Measurements from ENCODE around the gene MORN1.
"Not testable (repeated sequence)": the region's sequence is repeated elsewhere in the genome, so short reads cannot be mapped to it uniquely, and the experiment has no call there.

MORN1 gene

GRCh38 chr1:2302292-2302925 lies 88.9 kb downstream of the MORN1 start:
- no peak for DNase-seq

- DNase-seq = no peak
Measured at GRCh38 chr1:2301607-2302291, 89.6 kb downstream of the MORN1 start.

GRCh38 chr1:2300851-2301606 lies 90.3 kb downstream of the MORN1 start:
- peak; percentile 61 for DNase-seq

GRCh38 chr1:2300004-2300771 lies 91.2 kb downstream of the MORN1 start:
- no peak for DNase-seq

- DNase-seq = no peak
Measured at GRCh38 chr1:2299131-2299627, 92.2 kb downstream of the MORN1 start.

GRCh38 chr1:2298685-2299084 lies 92.7 kb downstream of the MORN1 start:
- DNase-seq = no peak

GRCh38 chr1:2297246-2298011 lies 93.9 kb downstream of the MORN1 start:
- DNase-seq = no peak

GRCh38 chr1:2296614-2297013 lies 94.7 kb downstream of the MORN1 start:
- DNase-seq = no peak

GRCh38 chr1:2296211-2296610 lies 95.1 kb downstream of the MORN1 start:
- DNase-seq = not testable (repeated sequence)

- no peak for DNase-seq
Measured at GRCh38 chr1:2295526-2295925, 95.8 kb downstream of the MORN1 start.

GRCh38 chr1:2294725-2295078 lies 96.7 kb downstream of the MORN1 start:
- DNase-seq = no peak

- no peak for DNase-seq
Measured at GRCh38 chr1:2294033-2294724, 97.2 kb downstream of the MORN1 start.

GRCh38 chr1:2292725-2293450 lies 98.5 kb downstream of the MORN1 start:
- DNase-seq = no peak

GRCh38 chr1:2291577-2291976 lies 99.8 kb downstream of the MORN1 start:
- no peak for DNase-seq

GRCh38 chr1:2290595-2291510 lies 100.5 kb downstream of the MORN1 start:
- peak; percentile 81 for DNase-seq

GRCh38 chr1:2290171-2290578 lies 101.2 kb downstream of the MORN1 start:
- peak; percentile 34 for DNase-seq

- DNase-seq = no peak
Measured at GRCh38 chr1:2289607-2290006, 101.7 kb downstream of the MORN1 start.

- no peak for DNase-seq
Measured at GRCh38 chr1:2288816-2289536, 102.4 kb downstream of the MORN1 start.

GRCh38 chr1:2288311-2288710 lies 103.0 kb downstream of the MORN1 start:
- DNase-seq = no peak

All from T1000 (cell line).